Activated CD4-positive, alpha-beta memory T cell treated with anti-CD3 and anti-CD28 coated beads for 36 hours (primary cell): ENCODE measurements around the gene UMAD1. TPM values are rescaled to one million over a fixed set of nuclear protein-coding genes. Genes with fewer than 3 reads are reported as not detected.
"Not testable (repeated sequence)": the region's sequence is repeated elsewhere in the genome, so short reads cannot be mapped to it uniquely, and the experiment has no call there.

Experiments
- CTCF ChIA-PET: fragments of 350-600 bp; sonication (Branson Sonifier 250); formaldehyde crosslinking; loops from one replicate; lab custom pipeline; 2021; ENCODE audit warnings: antibody characterized with exemption, inconsistent platforms; lab: Charles Lee
- POLR2A ChIA-PET: fragments of 350-600 bp; sonication (Branson Sonifier 250); formaldehyde crosslinking; loops from one replicate; lab custom pipeline; 2021; ENCODE audit warnings: antibody characterized with exemption; lab: Charles Lee
- DNase-seq: peaks from one replicate; pipeline ENCODE4 v3.0.0-alpha.2; 2020
- H3K27ac Mint-ChIP-seq: one replicate; pipeline ENCODE4 v1.8.0; 2021; ENCODE audit warnings: mixed read lengths
- H3K27me3 Mint-ChIP-seq: one replicate; pipeline ENCODE4 v1.8.0; 2021; ENCODE audit warnings: mixed read lengths
- H3K36me3 Mint-ChIP-seq: one replicate; pipeline ENCODE4 v1.8.0; 2021; ENCODE audit warnings: mixed read lengths
- H3K4me1 Mint-ChIP-seq: one replicate; pipeline ENCODE4 v1.8.0; 2021; ENCODE audit warnings: low read depth, mixed read lengths
- H3K4me3 Mint-ChIP-seq: one replicate; pipeline ENCODE4 v1.8.0; 2021; ENCODE audit warnings: mild to moderate bottlenecking, mixed read lengths
- H3K9me3 Mint-ChIP-seq: one replicate; pipeline ENCODE4 v1.8.0; 2021; ENCODE audit warnings: mixed read lengths
- intact Hi-C: fragments of 100-400 bp; cut with micrococcal nuclease; formaldehyde crosslinking; loops from one replicate; pipeline ENCODE4 v1.15.1; 2023
- total RNA-seq, 2 experiments: library from RNA; stranded (reverse); gene quantifications; one replicate each; pipeline ENCODE4 v1.2.3, GENCODE V29; 2021

UMAD1 gene
- total RNA-seq, 2 experiments from 2014 or later, result 15.0 to 17.6 TPM

DNA sequence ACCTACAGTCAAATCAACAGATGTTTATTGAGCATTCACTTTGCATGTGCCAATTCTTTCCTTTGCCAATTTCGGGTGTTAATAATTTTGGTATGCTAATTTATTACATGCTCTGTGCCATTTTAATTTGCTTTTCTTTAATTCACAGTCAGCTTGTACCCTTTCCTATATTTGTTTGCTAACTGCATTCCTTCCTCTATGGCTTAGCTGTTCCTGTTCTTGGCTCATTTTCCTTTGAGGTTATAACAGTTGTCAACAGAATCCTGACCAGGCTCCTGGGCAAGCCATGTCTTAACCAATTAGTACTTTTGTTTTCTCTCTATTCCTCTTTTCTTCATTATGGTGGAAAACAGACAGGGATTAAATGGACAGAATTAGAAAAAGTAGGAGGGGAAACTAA, 151.5 kb downstream of the UMAD1 start:
- Mint-ChIP-seq H3K36me3 (peaks cover 29% of the 10 kb centered on the region), H3K4me1 (peaks cover 9% of the 10 kb centered on the region), H3K4me3 (no peak overlapping the region), H3K27me3 (no peaks in the 10 kb centered on the region), H3K27ac (no peak overlapping the region), H3K9me3 (no peaks in the 10 kb centered on the region)
- CTCF ChIA-PET, result no interaction called here
- intact Hi-C loops, result no loop called here
- POLR2A ChIA-PET, result no interaction called here
- DNase-seq, result no peak

GRCh38 chr7:7793249-7793648, 152.7 kb downstream of the UMAD1 start:
- H3K27me3 Mint-ChIP-seq, result no peaks in the 10 kb centered on the region
- H3K9me3 Mint-ChIP-seq, result no peaks in the 10 kb centered on the region
- peaks cover 9% of the 10 kb centered on the region for H3K4me1 Mint-ChIP-seq
- H3K4me3 Mint-ChIP-seq, result no peak overlapping the region
- intact Hi-C loops, result no loop called here
- no peak for DNase-seq
- H3K36me3 Mint-ChIP-seq, result peaks cover 34% of the 10 kb centered on the region
- H3K27ac Mint-ChIP-seq, result no peak overlapping the region
- ChIA-PET CTCF (no interaction called here), POLR2A (no interaction called here)

GRCh38 chr7:7793921-7794320, 153.4 kb downstream of the UMAD1 start:
- H3K9me3 Mint-ChIP-seq, result no peaks in the 10 kb centered on the region
- no peaks in the 10 kb centered on the region for H3K27me3 Mint-ChIP-seq
- H3K27ac Mint-ChIP-seq, result no peak overlapping the region
- intact Hi-C loops, result no loop called here
- CTCF ChIA-PET, result no interaction called here
- H3K36me3 Mint-ChIP-seq, result peaks cover 34% of the 10 kb centered on the region
- DNase-seq, result no peak
- POLR2A ChIA-PET, result no interaction called here
- peaks cover 8% of the 10 kb centered on the region for H3K4me1 Mint-ChIP-seq
- H3K4me3 Mint-ChIP-seq, result no peak overlapping the region

GRCh38 chr7:7795203-7795602, 154.7 kb downstream of the UMAD1 start:
- POLR2A ChIA-PET, result no interaction called here
- H3K36me3 Mint-ChIP-seq, result peaks cover 34% of the 10 kb centered on the region
- intact Hi-C loops, result no loop called here

GRCh38 chr7:7795630-7796121, 155.1 kb downstream of the UMAD1 start:
- intact Hi-C loops, result no loop called here
- ChIA-PET POLR2A (no interaction called here), CTCF (no interaction called here)
- H3K4me1 Mint-ChIP-seq, result peaks cover 2% of the 10 kb centered on the region
- no peak overlapping the region for H3K27ac Mint-ChIP-seq
- no peaks in the 10 kb centered on the region for H3K27me3 Mint-ChIP-seq
- H3K36me3 Mint-ChIP-seq, result peaks cover 34% of the 10 kb centered on the region
- no peak for DNase-seq
- H3K4me3 Mint-ChIP-seq, result no peak overlapping the region
- no peaks in the 10 kb centered on the region for H3K9me3 Mint-ChIP-seq

More at GRCh38 chr7:7795203-7795602, 154.7 kb downstream of the UMAD1 start:
- Mint-ChIP-seq H3K27me3 (no peaks in the 10 kb centered on the region), H3K9me3 (no peaks in the 10 kb centered on the region), H3K4me3 (no peak overlapping the region), H3K4me1 (peaks cover 2% of the 10 kb centered on the region), H3K27ac (no peak overlapping the region)
- no peak for DNase-seq
- CTCF ChIA-PET, result no interaction called here

- DNase-seq, result no peak
- no peaks in the 10 kb centered on the region for H3K27me3 Mint-ChIP-seq
- CTCF ChIA-PET, result no interaction called here
- H3K4me3 Mint-ChIP-seq, result no peak overlapping the region
- POLR2A ChIA-PET, result no interaction called here
- peaks cover 24% of the 10 kb centered on the region for H3K36me3 Mint-ChIP-seq
- H3K27ac Mint-ChIP-seq, result no peak overlapping the region
- H3K9me3 Mint-ChIP-seq, result no peaks in the 10 kb centered on the region
- intact Hi-C loops, result no loop called here
- peaks cover 2% of the 10 kb centered on the region for H3K4me1 Mint-ChIP-seq
Measured at GRCh38 chr7:7798510-7798909, 158.0 kb downstream of the UMAD1 start.

- intact Hi-C loops, result no loop called here
- H3K9me3 Mint-ChIP-seq, result no peaks in the 10 kb centered on the region
- no peaks in the 10 kb centered on the region for H3K27me3 Mint-ChIP-seq
- ChIA-PET CTCF (no interaction called here), POLR2A (no interaction called here)
- peaks cover 26% of the 10 kb centered on the region for H3K36me3 Mint-ChIP-seq
- DNase-seq, result no peak
- H3K4me3 Mint-ChIP-seq, result no peak overlapping the region
- no peak overlapping the region for H3K27ac Mint-ChIP-seq
- H3K4me1 Mint-ChIP-seq, result peaks cover 2% of the 10 kb centered on the region
Measured at GRCh38 chr7:7799138-7799537, 158.6 kb downstream of the UMAD1 start.

- H3K4me3 Mint-ChIP-seq, result no peak overlapping the region
- ChIA-PET CTCF (no interaction called here), POLR2A (no interaction called here)
- no peaks in the 10 kb centered on the region for H3K4me1 Mint-ChIP-seq
- intact Hi-C loops, result no loop called here
- H3K36me3 Mint-ChIP-seq, result peaks cover 2% of the 10 kb centered on the region
- DNase-seq, result no peak
- H3K9me3 Mint-ChIP-seq, result no peaks in the 10 kb centered on the region
- no peak overlapping the region for H3K27ac Mint-ChIP-seq
- H3K27me3 Mint-ChIP-seq, result no peaks in the 10 kb centered on the region
Measured at GRCh38 chr7:7802531-7802930, 162.0 kb downstream of the UMAD1 start.

- peaks cover 2% of the 10 kb centered on the region for H3K36me3 Mint-ChIP-seq
- no peak for DNase-seq
- ChIA-PET CTCF (interaction anchor here (0.5 to 1.2 kb wide), 2 partner anchors 123 to 141 kb away, joined by 3 read pairs; no protein-coding TSS in a partner anchor), POLR2A (no interaction called here)
- H3K4me3 Mint-ChIP-seq, result no peak overlapping the region
- no peaks in the 10 kb centered on the region for H3K9me3 Mint-ChIP-seq
- no peaks in the 10 kb centered on the region for H3K4me1 Mint-ChIP-seq
- H3K27me3 Mint-ChIP-seq, result no peaks in the 10 kb centered on the region
- H3K27ac Mint-ChIP-seq, result no peak overlapping the region
- intact Hi-C loops, result no loop called here
Measured at GRCh38 chr7:7803715-7804178, 163.2 kb downstream of the UMAD1 start.

- CTCF ChIA-PET, H3K4me3 Mint-ChIP-seq, H3K9me3 Mint-ChIP-seq, intact Hi-C loops, H3K27ac Mint-ChIP-seq, DNase-seq, POLR2A ChIA-PET, H3K27me3 Mint-ChIP-seq, H3K36me3 Mint-ChIP-seq, H3K4me1 Mint-ChIP-seq: not testable (repeated sequence)
Measured at GRCh38 chr7:7804822-7805221, 164.3 kb downstream of the UMAD1 start.

DNA sequence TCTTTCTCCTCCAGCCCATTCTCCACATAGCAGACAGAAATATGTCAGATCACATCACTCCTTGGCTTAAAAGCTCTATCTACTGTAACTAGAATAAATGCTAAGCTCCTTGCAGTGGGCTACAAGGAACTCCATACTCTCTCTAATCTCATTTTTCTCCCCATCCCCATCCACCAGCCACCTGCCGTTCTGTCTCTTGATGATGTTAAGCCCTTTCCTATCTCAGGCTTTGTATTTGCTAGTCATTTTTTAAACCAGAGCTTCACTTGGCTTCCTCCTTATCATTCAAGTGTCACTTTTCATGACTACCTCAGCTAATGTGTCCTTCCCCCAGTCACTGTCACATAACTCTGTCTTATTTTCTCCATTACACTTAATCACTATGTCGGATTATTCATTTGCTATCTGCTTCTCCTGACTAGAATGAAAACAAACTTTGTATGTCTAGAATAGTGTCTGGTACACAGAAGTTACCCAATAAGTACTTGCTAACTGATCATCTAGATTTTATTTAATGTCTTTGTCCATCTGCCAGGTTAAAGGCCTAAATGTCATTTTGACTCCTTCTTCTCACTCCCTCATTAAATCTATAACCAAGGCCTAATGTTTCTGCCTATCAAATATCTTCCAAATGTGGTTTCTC, 165.1 kb downstream of the UMAD1 start:
- no peak for DNase-seq
- no peak overlapping the region for H3K4me3 Mint-ChIP-seq
- H3K9me3 Mint-ChIP-seq, result no peaks in the 10 kb centered on the region
- CTCF ChIA-PET, result no interaction called here
- H3K4me1 Mint-ChIP-seq, result no peaks in the 10 kb centered on the region
- POLR2A ChIA-PET, result no interaction called here
- H3K36me3 Mint-ChIP-seq, result peaks cover 2% of the 10 kb centered on the region
- intact Hi-C loops, result no loop called here
- no peaks in the 10 kb centered on the region for H3K27me3 Mint-ChIP-seq
- no peak overlapping the region for H3K27ac Mint-ChIP-seq

DNA sequence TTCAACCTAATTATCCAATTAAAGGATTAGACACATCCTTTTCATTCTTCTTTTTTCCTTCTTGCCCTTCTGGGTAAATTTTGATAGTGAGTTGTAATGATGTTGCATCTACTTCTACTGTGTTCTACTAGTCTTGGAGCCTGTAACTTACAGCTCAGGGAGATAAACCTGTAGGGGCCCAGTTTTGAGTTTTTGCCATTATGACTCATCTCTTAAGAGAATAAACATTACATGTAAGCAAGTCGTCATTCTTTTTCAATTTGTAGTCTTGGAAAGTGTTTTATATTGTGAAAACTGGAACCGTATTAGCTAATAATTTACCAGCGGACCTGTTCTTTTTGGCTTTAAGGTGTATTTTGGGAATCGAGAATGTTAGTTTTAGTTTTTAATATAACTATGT, 167.6 kb downstream of the UMAD1 start:
- Mint-ChIP-seq H3K27me3 (no peaks in the 10 kb centered on the region), H3K9me3 (no peaks in the 10 kb centered on the region)
- POLR2A ChIA-PET, result no interaction called here

GRCh38 chr7:7808626-7809025, 168.1 kb downstream of the UMAD1 start:
- CTCF ChIA-PET, result interaction anchor here (1.0 kb wide), 1 partner anchor 12 kb away, joined by 3 read pairs; no protein-coding TSS in a partner anchor
- Mint-ChIP-seq H3K4me1 (no peaks in the 10 kb centered on the region), H3K27me3 (no peaks in the 10 kb centered on the region), H3K4me3 (no peak overlapping the region), H3K36me3 (peaks cover 5% of the 10 kb centered on the region), H3K9me3 (no peaks in the 10 kb centered on the region), H3K27ac (no peak overlapping the region)
- intact Hi-C loops, result no loop called here
- DNase-seq, result no peak
- POLR2A ChIA-PET, result interaction anchor here (0.5 kb wide), 1 partner anchor 300 kb away, joined by 3 read pairs; no protein-coding TSS in a partner anchor

More for the DNA sequence above, 167.6 kb downstream of the UMAD1 start:
- no peak for DNase-seq
- H3K4me3 Mint-ChIP-seq, result no peak overlapping the region
- H3K4me1 Mint-ChIP-seq, result no peaks in the 10 kb centered on the region
- peaks cover 5% of the 10 kb centered on the region for H3K36me3 Mint-ChIP-seq
- intact Hi-C loops, result no loop called here
- no peak overlapping the region for H3K27ac Mint-ChIP-seq
- CTCF ChIA-PET, result no interaction called here
